GM23338 (cell line): ENCODE measurements around the gene MYO18B.

ENCODE experiments used
- CREB1 ChIP-seq: fragments of 250-450 bp; sonication (Bioruptor Pico); IDR thresholded peaks from 2 replicates; pipeline ENCODE4 v1.5.0; 2020; ENCODE audit warnings: low read depth, mild to moderate bottlenecking, moderate library complexity
- EZH2 ChIP-seq: fragments of 200-600 bp; sonication (generic); IDR thresholded peaks from one replicate; pipeline ENCODE4 v1.8.0; 2017; ENCODE audit warnings: antibody characterized with exemption, mild to moderate bottlenecking, low read depth; ENCODE audit not compliant: unreplicated experiment
- EZH2phosphoT487 ChIP-seq: fragments of 200-600 bp; sonication (generic); IDR thresholded peaks from one replicate; pipeline ENCODE4 v1.8.1; 2018; ENCODE audit warnings: antibody characterized with exemption; ENCODE audit not compliant: unreplicated experiment
- JUNB ChIP-seq: IDR thresholded peaks from one replicate; pipeline ENCODE4 v1.6.1; 2016; ENCODE audit warnings: antibody characterized with exemption; ENCODE audit not compliant: unreplicated experiment
- POLR2AphosphoS5 ChIP-seq: IDR thresholded peaks from 2 replicates; pipeline ENCODE4 v1.6.1; 2016; ENCODE audit warnings: antibody characterized with exemption, low read depth
- ZNF114 ChIP-seq: fragments of 250-450 bp; sonication (Bioruptor Pico); IDR thresholded peaks from 2 replicates; pipeline ENCODE4 v1.5.0; 2020; ENCODE audit warnings: mild to moderate bottlenecking, moderate library complexity
- ZNF331 ChIP-seq: fragments of 250-450 bp; sonication (Bioruptor Pico); IDR thresholded peaks from 2 replicates; pipeline ENCODE4 v1.5.0; 2020; ENCODE audit warnings: low read depth, mild to moderate bottlenecking, moderate library complexity
- TF ChIP-seq, protein P1 (sequence below), 2 experiments: fragments of 200-600 bp in 1 of 2; sonication (generic) in 1 of 2; conservative IDR thresholded peaks; 2 replicates each; pipeline versions ENCODE4 v1.5.1 to v1.6.1; 2016 to 2017; ENCODE audit warnings: antibody characterized with exemption in 2 of 2, low read depth in 2 of 2, mild to moderate bottlenecking in 2 of 2, moderate library complexity in 1 of 2
- TF ChIP-seq, protein P2 (sequence below): IDR thresholded peaks from 2 replicates; pipeline ENCODE4 v1.6.1; 2016; ENCODE audit warnings: antibody characterized with exemption
- TF ChIP-seq, protein P3 (sequence below): fragments of 250-450 bp; sonication (Bioruptor Pico); IDR thresholded peaks from 2 replicates; pipeline ENCODE4 v1.5.0; 2020; ENCODE audit warnings: mild to moderate bottlenecking, moderate library complexity
- TF ChIP-seq, protein P4 (sequence below): IDR thresholded peaks from one replicate; pipeline ENCODE4 v1.6.1; 2018; ENCODE audit warnings: antibody characterized with exemption; ENCODE audit not compliant: unreplicated experiment

DNA sequence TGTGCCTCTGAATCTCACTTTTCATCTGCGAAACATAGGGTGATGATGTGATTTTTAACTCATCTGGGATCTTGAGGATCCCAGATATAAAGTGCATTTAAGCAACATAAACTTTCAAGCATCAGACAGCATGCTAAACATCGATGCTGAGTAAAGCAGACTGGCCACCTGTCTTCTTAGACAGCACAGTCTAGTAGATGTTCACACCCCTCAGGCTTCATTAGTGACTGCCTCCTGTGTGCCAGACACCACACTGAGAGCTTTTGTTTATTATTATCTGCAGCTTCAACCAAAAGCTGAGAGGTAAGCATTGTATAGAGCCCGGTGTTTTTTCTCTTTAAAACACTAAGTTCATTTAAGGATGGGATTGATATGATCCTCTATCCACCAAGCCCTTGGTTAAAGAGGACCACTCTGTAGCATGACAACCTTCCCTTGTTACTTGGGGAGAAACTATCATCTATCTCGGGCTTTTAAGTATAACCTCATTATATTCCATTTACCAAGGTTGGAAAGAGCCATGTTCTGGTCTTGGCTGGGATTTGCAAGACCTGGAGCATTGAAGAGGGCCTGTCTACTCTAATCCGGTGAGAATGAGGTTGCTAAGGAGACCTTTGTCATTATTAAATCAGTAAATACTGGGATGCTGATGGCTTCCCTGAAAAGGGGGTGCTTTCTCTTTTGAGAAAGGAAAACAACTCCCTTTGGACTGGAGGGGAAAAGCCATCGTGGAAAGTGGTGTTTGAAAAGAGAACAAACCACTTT is 313.0 kb downstream of the MYO18B start:
- TF ChIP-seq, protein P1, sequence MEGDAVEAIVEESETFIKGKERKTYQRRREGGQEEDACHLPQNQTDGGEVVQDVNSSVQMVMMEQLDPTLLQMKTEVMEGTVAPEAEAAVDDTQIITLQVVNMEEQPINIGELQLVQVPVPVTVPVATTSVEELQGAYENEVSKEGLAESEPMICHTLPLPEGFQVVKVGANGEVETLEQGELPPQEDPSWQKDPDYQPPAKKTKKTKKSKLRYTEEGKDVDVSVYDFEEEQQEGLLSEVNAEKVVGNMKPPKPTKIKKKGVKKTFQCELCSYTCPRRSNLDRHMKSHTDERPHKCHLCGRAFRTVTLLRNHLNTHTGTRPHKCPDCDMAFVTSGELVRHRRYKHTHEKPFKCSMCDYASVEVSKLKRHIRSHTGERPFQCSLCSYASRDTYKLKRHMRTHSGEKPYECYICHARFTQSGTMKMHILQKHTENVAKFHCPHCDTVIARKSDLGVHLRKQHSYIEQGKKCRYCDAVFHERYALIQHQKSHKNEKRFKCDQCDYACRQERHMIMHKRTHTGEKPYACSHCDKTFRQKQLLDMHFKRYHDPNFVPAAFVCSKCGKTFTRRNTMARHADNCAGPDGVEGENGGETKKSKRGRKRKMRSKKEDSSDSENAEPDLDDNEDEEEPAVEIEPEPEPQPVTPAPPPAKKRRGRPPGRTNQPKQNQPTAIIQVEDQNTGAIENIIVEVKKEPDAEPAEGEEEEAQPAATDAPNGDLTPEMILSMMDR (conservative IDR thresholded peaks at IDR 0.05; ENCODE audit: low read depth in 2 of 2) = no peak
- TF ChIP-seq EZH2phosphoT487 (no peak), JUNB (no peak), EZH2 (no peak), POLR2AphosphoS5 (no peak), CREB1 (no peak), ZNF331 (CRISPR knock-in tag) (no peak), ZNF114 (CRISPR knock-in tag) (no peak)
- TF ChIP-seq, protein P2, sequence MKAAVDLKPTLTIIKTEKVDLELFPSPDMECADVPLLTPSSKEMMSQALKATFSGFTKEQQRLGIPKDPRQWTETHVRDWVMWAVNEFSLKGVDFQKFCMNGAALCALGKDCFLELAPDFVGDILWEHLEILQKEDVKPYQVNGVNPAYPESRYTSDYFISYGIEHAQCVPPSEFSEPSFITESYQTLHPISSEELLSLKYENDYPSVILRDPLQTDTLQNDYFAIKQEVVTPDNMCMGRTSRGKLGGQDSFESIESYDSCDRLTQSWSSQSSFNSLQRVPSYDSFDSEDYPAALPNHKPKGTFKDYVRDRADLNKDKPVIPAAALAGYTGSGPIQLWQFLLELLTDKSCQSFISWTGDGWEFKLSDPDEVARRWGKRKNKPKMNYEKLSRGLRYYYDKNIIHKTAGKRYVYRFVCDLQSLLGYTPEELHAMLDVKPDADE = no peak
- TF ChIP-seq, protein P3, sequence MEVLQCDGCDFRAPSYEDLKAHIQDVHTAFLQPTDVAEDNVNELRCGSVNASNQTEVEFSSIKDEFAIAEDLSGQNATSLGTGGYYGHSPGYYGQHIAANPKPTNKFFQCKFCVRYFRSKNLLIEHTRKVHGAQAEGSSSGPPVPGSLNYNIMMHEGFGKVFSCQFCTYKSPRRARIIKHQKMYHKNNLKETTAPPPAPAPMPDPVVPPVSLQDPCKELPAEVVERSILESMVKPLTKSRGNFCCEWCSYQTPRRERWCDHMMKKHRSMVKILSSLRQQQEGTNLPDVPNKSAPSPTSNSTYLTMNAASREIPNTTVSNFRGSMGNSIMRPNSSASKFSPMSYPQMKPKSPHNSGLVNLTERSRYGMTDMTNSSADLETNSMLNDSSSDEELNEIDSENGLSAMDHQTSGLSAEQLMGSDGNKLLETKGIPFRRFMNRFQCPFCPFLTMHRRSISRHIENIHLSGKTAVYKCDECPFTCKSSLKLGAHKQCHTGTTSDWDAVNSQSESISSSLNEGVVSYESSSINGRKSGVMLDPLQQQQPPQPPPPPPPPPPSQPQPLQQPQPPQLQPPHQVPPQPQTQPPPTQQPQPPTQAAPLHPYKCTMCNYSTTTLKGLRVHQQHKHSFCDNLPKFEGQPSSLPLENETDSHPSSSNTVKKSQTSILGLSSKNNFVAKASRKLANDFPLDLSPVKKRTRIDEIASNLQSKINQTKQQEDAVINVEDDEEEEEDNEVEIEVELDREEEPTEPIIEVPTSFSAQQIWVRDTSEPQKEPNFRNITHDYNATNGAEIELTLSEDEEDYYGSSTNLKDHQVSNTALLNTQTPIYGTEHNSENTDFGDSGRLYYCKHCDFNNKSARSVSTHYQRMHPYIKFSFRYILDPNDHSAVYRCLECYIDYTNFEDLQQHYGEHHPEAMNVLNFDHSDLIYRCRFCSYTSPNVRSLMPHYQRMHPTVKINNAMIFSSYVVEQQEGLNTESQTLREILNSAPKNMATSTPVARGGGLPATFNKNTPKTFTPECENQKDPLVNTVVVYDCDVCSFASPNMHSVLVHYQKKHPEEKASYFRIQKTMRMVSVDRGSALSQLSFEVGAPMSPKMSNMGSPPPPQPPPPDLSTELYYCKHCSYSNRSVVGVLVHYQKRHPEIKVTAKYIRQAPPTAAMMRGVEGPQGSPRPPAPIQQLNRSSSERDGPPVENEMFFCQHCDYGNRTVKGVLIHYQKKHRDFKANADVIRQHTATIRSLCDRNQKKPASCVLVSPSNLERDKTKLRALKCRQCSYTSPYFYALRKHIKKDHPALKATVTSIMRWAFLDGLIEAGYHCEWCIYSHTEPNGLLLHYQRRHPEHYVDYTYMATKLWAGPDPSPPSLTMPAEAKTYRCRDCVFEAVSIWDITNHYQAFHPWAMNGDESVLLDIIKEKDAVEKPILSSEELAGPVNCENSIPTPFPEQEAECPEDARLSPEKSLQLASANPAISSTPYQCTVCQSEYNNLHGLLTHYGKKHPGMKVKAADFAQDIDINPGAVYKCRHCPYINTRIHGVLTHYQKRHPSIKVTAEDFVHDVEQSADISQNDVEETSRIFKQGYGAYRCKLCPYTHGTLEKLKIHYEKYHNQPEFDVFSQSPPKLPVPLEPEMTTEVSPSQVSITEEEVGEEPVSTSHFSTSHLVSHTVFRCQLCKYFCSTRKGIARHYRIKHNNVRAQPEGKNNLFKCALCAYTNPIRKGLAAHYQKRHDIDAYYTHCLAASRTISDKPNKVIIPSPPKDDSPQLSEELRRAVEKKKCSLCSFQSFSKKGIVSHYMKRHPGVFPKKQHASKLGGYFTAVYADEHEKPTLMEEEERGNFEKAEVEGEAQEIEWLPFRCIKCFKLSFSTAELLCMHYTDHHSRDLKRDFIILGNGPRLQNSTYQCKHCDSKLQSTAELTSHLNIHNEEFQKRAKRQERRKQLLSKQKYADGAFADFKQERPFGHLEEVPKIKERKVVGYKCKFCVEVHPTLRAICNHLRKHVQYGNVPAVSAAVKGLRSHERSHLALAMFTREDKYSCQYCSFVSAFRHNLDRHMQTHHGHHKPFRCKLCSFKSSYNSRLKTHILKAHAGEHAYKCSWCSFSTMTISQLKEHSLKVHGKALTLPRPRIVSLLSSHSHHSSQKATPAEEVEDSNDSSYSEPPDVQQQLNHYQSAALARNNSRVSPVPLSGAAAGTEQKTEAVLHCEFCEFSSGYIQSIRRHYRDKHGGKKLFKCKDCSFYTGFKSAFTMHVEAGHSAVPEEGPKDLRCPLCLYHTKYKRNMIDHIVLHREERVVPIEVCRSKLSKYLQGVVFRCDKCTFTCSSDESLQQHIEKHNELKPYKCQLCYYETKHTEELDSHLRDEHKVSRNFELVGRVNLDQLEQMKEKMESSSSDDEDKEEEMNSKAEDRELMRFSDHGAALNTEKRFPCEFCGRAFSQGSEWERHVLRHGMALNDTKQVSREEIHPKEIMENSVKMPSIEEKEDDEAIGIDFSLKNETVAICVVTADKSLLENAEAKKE (CRISPR knock-in tag) = no peak
- TF ChIP-seq, protein P4, sequence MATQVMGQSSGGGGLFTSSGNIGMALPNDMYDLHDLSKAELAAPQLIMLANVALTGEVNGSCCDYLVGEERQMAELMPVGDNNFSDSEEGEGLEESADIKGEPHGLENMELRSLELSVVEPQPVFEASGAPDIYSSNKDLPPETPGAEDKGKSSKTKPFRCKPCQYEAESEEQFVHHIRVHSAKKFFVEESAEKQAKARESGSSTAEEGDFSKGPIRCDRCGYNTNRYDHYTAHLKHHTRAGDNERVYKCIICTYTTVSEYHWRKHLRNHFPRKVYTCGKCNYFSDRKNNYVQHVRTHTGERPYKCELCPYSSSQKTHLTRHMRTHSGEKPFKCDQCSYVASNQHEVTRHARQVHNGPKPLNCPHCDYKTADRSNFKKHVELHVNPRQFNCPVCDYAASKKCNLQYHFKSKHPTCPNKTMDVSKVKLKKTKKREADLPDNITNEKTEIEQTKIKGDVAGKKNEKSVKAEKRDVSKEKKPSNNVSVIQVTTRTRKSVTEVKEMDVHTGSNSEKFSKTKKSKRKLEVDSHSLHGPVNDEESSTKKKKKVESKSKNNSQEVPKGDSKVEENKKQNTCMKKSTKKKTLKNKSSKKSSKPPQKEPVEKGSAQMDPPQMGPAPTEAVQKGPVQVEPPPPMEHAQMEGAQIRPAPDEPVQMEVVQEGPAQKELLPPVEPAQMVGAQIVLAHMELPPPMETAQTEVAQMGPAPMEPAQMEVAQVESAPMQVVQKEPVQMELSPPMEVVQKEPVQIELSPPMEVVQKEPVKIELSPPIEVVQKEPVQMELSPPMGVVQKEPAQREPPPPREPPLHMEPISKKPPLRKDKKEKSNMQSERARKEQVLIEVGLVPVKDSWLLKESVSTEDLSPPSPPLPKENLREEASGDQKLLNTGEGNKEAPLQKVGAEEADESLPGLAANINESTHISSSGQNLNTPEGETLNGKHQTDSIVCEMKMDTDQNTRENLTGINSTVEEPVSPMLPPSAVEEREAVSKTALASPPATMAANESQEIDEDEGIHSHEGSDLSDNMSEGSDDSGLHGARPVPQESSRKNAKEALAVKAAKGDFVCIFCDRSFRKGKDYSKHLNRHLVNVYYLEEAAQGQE = no peak
